Stimulated activated CD4-positive, alpha-beta T cell treated with anti-CD3 and anti-CD28 coated beads, Interleukin-2, amount 100 ng/mL, for 4 hours (primary cell): ENCODE results near the gene CCDC121.

ENCODE experiments used
- DNase-seq: peaks from one replicate; pipeline ENCODE4 v3.0.0-alpha.2; 2020; ENCODE audit warnings: low read depth

The CCDC121 gene

GRCh38 chr2:27582129-27582694 lies 46.6 kb downstream of the CCDC121 start:
- DNase-seq: no peak

GRCh38 chr2:27581417-27582128 lies 47.2 kb downstream of the CCDC121 start:
- DNase-seq: no peak
